Testis (tissue), 2 donors: ENCODE data around the gene SOBP.

Source experiments
- CTCF ChIP-seq, 3 experiments: fragments of 450-650 bp in 2 of 3; fragments of 200-600 bp in 1 of 3; sonication (generic) in 1 of 3; IDR thresholded peaks; one replicate each; pipeline ENCODE4 v1.5.1; 2016 to 2019; ENCODE audit warnings: antibody characterized with exemption in 3 of 3, mild to moderate bottlenecking in 2 of 3, moderate library complexity in 1 of 3
- POLR2A ChIP-seq: fragments of 450-650 bp; IDR thresholded peaks from one replicate; pipeline ENCODE4 v1.6.1; 2017; ENCODE audit warnings: antibody characterized with exemption, mild to moderate bottlenecking, moderate library complexity

GRCh38 chr6:107656401-107656800, 166.5 kb downstream of the SOBP start:
- TF ChIP-seq POLR2A (no peak), CTCF (IDR thresholded peaks at IDR 0.05) (no peak)
